Eye (tissue), 1 donor: ENCODE data around the gene DUSP23.

ENCODE experiments used
- DNase-seq: peaks from one replicate; pipeline ENCODE4 v3.0.0-alpha.2; 2015

Gene DUSP23

GRCh38 chr1:159780583-159781582 lies at the start of gene DUSP23:
Gene DUSP23, plus strand, starts transcription at chr1:159780962. Its CDS starts 139 bp downstream, at chr1:159781101.
- DNase-seq, result peak; percentile 98

DNA sequence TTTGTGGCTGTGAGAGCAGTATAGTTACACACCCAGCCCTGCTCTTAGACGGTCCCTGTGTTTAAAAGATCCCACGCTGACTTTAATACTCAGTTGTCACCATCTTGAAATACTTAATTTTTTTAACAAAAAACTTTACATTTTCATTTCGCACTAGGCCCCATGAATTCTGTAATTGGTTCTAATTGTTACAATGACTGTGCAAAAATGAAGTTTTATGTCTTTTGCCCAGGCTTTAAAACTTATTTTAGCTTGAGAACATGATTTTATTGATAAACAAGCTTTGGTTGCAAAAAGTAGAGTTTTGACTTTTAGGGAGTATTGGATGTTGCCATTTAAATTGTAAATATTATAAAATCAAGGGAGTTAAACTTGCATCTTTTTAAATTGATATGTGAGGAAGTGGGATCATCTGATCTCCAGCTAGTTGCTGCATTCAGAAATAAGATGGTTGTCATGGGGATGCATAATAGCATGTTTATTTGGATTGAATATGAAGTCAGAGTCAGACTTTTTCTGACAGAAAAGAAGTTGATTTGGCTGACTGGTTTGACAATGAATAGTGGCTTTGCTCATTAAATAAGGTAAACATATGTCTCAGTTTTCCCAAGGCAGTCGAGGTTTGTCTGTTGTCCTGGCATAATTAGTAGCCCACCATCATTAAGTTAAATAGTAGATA lies 43.4 kb upstream of the DUSP23 start:
- no peak for DNase-seq

DNA sequence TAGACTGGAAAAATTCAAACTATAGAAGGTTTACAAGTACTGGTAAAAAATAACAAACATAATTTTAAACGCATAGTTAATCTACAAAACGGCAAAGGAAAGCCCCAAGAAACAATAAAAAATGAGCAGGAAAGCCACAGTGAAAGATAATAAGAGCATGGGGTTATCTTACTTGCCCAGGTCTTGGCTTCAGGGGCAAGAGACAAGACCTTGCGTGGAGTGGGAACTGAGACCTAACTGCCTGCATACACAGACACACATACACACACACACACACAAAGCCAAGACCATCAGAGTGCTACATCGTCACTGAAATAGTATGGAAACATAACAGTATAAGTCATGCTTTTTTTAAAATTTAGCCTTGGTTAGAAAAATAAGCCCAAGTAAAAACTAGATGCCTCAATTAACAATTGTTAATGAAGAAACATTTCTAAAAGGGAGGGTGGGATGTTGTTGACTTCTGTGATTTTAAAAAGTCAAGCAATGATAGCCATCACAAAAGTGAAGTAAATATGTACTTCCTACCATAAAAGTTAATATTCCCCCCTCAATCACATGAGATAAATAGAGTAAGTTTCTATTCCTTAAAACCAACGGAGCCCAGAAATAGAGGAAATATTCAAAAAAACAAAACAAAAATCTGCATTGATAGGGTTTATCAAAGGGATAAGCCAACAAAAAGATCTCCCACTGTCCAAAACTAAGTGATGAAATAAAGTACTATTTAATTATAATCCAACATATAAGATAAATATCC lies 36.9 kb upstream of the DUSP23 start:
- DNase-seq, result no peak

DNA sequence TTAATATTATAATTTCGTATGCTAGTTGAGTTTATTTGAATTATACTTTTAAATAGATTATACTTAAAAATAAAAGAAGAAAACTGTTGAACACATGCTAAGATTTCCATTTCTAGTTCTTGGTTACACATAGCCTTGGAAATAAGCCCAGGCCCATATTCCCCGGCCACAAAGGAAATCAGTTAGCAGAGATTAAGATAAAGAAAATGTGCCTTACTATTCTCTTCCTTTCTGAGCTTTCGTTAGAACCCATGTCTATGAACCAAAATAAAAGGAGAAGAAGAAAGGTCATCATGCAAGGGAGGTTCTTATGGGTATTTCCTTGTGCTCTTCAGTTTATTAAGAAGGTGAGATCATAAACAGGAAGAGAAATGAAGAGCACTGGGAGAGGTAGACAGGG lies 34.1 kb upstream of the DUSP23 start:
- DNase-seq, result no peak

DNA sequence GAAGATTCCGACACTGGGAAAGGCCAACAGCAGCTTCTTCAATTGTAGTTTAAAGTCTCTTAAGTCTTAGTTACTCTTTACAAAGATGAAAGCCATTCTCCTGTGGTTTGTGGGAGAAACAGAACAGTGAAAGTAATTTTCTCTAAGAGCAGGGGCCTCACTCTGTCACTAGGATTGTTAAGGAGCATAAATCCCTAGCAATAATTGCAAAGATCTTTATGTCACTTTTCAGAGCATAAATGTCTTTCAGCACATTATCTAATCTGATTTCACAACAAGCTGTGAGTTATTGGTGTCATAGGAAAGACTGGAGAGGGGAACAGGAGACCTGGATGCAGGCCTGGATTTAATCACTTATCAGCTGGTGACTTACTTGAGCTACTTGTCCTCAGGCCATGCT lies 32.4 kb upstream of the DUSP23 start:
- DNase-seq, result no peak

DNA sequence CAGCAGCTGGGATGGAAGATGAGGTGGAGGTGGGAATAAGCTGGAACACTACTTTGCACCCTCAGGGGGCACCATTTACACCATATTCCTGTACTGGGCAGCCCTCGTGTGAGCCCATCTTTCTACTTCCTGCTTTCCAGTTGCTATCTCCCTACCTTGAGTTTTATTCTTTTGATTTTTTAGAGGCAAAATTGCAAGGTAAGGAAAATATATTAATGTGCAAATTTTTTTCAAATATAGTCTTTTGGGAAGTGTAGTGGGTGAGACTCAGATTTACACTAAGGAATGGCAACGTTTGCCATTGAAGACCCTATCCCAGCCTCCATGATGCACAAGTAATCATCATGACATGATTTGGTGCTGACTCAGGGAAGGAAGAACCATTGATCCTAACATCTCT lies 31.1 kb upstream of the DUSP23 start:
- DNase-seq, result no peak

DNA sequence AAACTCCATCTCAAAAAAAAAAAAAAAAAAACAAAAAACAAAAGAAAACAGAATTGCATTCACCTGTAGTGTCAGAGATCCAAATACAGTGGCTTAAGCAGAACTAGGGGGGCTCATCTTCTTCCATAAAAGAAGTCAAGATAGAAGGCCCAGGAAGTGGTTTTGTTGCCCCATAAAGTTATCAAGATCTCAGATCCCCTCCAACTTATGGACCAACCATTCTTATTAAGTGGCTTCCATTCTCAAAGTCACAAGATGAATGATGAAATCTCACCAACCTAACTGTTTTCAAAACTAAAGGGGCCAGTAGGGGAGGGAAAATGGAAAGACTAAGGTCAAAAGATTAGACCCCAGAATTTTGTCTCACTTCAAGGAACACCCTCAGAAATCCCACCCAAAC lies 30.1 kb upstream of the DUSP23 start:
- DNase-seq, result no peak

- no peak for DNase-seq
Observed at GRCh38 chr1:159751031-159751430, 29.7 kb upstream of the DUSP23 start.

DNA sequence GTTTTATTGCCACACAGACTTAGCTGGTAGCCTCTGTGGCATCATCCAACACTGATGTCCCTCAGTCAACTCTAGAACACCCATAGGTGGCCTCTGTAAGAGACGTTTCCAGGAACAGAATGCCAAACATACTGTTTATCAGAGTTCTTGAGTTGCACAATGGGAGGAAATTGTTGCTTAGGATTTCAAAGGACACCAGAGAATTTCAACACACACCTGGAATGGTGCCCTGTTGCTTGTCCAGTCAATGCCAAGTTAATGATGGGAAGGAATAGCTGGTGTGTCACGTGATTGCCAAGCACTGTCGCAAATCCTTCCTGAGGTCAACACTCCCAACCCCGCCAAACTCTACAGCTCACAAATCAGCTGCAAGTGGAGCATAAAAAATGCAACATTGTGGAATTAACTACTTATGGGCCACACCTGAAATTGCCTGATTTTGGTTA lies 28.6 kb upstream of the DUSP23 start:
- DNase-seq, result no peak

GRCh38 chr1:159753386-159753785 lies 27.4 kb upstream of the DUSP23 start:
- no peak for DNase-seq

- no peak for DNase-seq
Observed at GRCh38 chr1:159755451-159756007, 25.2 kb upstream of the DUSP23 start.

DNA sequence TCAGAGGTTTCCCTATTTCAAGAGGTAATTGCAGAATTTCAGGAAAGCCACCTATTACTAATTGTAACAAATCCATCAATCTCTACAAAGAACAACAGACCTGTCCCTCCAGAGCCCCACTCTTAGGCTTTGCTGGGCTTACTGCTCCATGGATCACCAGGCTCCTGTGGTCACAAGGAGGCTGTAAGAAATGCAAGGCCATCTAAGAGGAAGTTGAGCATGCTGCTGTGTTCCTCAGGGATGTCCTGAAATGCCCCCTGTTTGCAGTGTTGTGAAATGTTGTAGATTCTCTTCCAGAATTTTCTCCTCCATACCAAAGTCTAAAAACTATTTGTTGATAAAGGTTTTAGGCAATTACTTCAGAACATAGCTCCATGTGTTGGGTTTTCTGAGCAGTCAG lies 24.4 kb upstream of the DUSP23 start:
- DNase-seq, result no peak

GRCh38 chr1:159763686-159764085 lies 17.1 kb upstream of the DUSP23 start:
- no peak for DNase-seq

- no peak for DNase-seq
Observed at GRCh38 chr1:159765806-159766205, 15.0 kb upstream of the DUSP23 start.

DNA sequence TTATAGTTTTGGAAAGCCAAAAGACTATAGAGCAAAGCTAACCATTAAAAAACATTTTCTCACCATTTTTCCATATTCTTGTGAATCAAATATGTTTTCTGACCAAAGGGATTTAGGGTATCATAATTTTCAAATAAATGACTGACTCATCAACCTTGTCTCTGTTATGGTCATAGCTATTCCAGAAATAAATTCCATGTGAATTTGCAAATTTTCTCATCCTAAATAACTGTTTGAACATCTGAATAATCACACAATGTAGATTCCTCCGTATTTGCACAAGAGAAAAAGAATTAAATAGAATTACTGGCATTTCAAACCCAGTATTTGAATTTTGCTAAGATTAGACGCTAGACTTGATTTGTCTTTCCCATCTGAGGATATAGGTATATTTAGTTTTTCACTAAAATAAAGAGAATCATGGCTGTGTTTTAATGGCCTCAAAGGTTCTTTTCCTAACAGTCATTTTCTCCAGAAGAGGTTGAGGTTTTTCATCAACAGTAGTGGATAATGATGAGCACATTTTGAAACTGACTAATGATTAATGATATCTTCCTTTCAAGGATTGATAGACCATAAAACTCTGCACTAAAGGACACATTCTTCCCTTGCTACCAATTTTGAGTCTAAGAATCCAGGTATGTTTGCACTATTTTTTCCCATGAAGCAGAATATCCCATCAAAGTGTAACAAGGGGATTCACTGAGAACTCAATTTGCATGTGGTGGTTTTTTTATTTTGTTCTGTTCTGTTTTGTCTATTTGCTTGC lies 9.5 kb upstream of the DUSP23 start:
- DNase-seq, result no peak

DNA sequence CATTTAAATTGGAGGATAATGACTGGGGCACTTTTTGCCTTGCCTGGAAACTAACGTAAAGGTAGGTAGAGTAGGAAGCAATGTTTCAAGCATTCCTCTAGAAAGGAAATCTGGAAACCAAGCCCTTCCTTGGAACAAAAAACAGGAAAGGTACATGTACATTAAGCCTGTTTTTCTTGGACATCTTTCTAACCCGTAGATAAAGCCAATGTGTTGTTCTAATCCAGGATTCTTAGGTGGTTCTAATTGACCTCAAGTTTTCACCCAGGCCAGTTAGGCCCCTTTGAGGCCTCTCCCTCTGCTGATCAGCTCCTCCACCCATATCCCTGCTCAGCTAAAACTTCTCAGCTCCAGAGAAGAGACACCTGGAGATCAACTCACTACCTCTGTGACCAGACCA lies 6.3 kb upstream of the DUSP23 start:
- DNase-seq, result no peak

DNA sequence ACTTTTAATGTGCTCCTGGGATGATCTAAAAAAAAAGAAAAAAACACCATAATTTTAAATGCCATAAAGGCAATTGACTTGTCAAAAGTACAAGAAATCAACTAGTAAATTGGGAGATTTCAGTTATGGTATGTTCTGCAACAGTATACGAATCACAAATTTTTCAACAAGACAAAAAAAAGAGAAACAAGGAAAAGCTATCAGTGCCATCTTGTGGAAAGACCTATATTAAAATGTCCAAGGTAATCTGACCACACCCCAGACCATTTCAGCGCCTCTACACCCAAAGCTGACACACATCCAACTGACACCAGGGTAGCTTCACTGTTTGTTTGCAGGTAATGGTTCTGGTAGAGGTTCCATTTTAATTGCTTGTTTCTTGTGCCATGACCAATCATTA lies 5.0 kb upstream of the DUSP23 start:
- no peak for DNase-seq

DNA sequence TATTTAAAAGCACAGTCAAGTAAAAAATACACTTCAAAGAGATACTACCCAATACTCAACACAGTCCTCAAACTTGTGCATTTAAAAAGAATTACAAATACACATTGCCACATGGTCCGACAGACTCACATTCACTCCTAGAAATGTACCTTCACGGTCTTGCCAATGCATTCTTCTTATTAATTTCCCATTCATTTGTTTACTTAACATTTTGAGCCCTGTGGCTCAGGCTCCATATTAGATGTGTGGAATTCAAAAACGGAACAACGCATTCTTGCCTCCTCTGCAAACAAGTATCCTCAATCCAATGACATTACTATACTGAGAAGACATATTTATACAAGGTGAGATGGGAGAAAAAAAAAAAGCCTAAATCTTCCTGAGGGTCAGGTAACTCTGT lies 2.5 kb upstream of the DUSP23 start:
- DNase-seq, result no peak

DNA sequence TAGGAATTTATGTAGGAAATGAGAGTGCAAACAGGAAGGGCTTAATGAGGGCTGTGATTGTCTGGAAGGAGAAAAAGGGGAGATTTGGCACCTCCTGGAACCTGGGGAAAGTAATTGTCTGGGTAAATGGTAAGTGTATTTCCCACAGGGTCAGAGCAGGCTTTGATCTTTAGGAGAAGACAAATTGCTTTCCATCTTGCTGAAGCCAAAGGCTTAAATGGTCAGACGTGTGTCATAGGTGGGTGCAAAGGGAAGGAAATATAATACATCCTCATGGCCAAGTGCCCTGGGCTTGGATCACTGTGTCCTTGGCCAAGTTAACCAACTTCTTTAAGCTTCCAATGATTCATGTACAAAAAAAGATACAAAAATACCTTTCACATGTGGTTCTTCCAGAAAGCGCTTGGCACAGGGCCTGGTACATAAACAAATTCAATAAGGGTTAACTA lies 1.3 kb upstream of the DUSP23 start:
- DNase-seq, result no peak

DNA sequence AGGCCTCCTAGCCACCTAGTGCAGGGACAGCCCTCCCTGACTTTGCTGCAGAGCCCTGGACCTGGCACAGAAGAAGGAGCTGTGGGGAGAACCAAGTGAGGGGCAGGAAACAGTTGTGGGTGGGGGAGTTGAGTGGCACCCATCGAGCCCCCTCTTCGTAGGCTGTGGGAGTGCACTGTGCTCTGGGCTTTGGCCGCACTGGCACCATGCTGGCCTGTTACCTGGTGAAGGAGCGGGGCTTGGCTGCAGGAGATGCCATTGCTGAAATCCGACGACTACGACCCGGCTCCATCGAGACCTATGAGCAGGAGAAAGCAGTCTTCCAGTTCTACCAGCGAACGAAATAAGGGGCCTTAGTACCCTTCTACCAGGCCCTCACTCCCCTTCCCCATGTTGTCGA lies 1.2 kb downstream of the DUSP23 start:
- DNase-seq, result no peak

- no peak for DNase-seq
Observed at GRCh38 chr1:159783724-159784123, 3.0 kb downstream of the DUSP23 start.

GRCh38 chr1:159786465-159786864 lies 5.7 kb downstream of the DUSP23 start:
- no peak for DNase-seq
